Measurements from ENCODE around the gene MED13L.

DNA sequence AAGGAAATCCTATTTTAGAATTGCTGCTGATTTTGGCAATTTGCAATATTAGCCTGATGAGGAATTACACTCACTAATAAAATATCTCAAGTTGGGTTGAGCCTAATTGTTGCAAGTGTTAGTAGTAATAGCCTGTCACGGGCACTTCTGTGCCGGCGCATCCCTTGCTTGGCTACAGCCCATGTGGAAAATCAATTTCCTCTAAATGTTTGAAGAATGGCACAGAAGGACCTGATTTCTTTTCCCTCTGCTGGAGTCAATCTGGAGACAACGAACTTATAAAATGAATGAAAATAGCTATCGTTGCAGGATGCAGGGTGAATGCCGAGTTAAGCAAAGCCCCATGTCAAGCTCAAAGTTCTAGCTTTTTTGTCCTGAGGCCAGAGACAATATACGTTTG, 31.2 kb upstream of the MED13L start:
- TF ChIP-seq, protein P1, sequence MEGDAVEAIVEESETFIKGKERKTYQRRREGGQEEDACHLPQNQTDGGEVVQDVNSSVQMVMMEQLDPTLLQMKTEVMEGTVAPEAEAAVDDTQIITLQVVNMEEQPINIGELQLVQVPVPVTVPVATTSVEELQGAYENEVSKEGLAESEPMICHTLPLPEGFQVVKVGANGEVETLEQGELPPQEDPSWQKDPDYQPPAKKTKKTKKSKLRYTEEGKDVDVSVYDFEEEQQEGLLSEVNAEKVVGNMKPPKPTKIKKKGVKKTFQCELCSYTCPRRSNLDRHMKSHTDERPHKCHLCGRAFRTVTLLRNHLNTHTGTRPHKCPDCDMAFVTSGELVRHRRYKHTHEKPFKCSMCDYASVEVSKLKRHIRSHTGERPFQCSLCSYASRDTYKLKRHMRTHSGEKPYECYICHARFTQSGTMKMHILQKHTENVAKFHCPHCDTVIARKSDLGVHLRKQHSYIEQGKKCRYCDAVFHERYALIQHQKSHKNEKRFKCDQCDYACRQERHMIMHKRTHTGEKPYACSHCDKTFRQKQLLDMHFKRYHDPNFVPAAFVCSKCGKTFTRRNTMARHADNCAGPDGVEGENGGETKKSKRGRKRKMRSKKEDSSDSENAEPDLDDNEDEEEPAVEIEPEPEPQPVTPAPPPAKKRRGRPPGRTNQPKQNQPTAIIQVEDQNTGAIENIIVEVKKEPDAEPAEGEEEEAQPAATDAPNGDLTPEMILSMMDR (IDR thresholded peaks at IDR 0.05; ENCODE audit: control extremely low read depth in 1 of 3, insufficient read depth in 1 of 3, low read depth in 1 of 3, low read length in 3 of 3), result no peak
- TF ChIP-seq NANOG (IDR thresholded peaks at IDR 0.05; ENCODE audit: insufficient read depth, low read depth, low read length, poor library complexity, severe bottlenecking), result no peak
